LNCaP clone FGC (cell line): ENCODE data around the gene HIVEP3.
A peak's percentile ranks its signal among the peaks of the same experiment; 100 is the strongest.

Source experiments
- DNase-seq: peaks from one replicate; pipeline ENCODE4 v3.0.0-alpha.2; 2011; ENCODE audit warnings: low read depth
- H3K4me3 ChIP-seq: 2 replicates; pipeline ENCODE4 v1.5.1; 2011; ENCODE audit warnings: mild to moderate bottlenecking, low read depth, low read length, control low read depth
- CTCF ChIP-seq: IDR thresholded peaks from 2 replicates; pipeline ENCODE4 v1.5.1; 2012; ENCODE audit warnings: mild to moderate bottlenecking; ENCODE audit not compliant: control insufficient read depth, insufficient read depth; ENCODE audit errors: extremely low read depth

HIVEP3 gene

GRCh38 chr1:41500378-41500777, 418.3 kb downstream of the HIVEP3 start:
- DNase-seq = peak; percentile 96
- peak overlapping the region; percentile 44 for H3K4me3 ChIP-seq

GRCh38 chr1:41499591-41499990, 419.1 kb downstream of the HIVEP3 start:
- H3K4me3 ChIP-seq = no peak overlapping the region
- no peak for DNase-seq
- TF ChIP-seq CTCF = no peak

More at GRCh38 chr1:41500378-41500777, 418.3 kb downstream of the HIVEP3 start:
- TF ChIP-seq CTCF = no peak

- H3K4me3 ChIP-seq = no peak overlapping the region
- DNase-seq = no peak
- TF ChIP-seq CTCF = no peak
Observed at GRCh38 chr1:41498804-41499203, 419.9 kb downstream of the HIVEP3 start.

- no peak for DNase-seq
- no peak overlapping the region for H3K4me3 ChIP-seq
- no peak for TF ChIP-seq CTCF
Observed at GRCh38 chr1:41498391-41498790, 420.3 kb downstream of the HIVEP3 start.

- no peak for TF ChIP-seq CTCF
- no peak overlapping the region for H3K4me3 ChIP-seq
- DNase-seq = no peak
Observed at GRCh38 chr1:41497461-41498030, 421.2 kb downstream of the HIVEP3 start.

- no peak overlapping the region for H3K4me3 ChIP-seq
- DNase-seq = no peak
- no peak for TF ChIP-seq CTCF
Observed at GRCh38 chr1:41497056-41497440, 421.7 kb downstream of the HIVEP3 start.

GRCh38 chr1:41496080-41497055, 422.4 kb downstream of the HIVEP3 start:
- DNase-seq = peak; percentile 67
- TF ChIP-seq CTCF = no peak
- H3K4me3 ChIP-seq = peak overlapping the region; percentile 48
